Gastroesophageal sphincter (tissue), 4 donors: ENCODE data around the gene NINL. TPM values are rescaled to one million over a fixed set of nuclear protein-coding genes. Genes with fewer than 3 reads are reported as not detected.

Experiments used
- ATAC-seq: fragments of 150-250 bp; one replicate; pipeline ENCODE4 v1.9.1; 2016; ENCODE audit warnings: mild to moderate bottlenecking, moderate library complexity
- H3K27ac ChIP-seq, 4 donors: fragments of 200-600 bp; sonication (generic) in 3 of 4; 1 replicate in 3 of 4; 2 replicates in 1 of 4; pipeline ENCODE4 v1.5.1; 2016 to 2019
- H3K27me3 ChIP-seq: fragments of 200-600 bp; sonication (generic); one replicate; pipeline ENCODE4 v1.5.1; 2019
- H3K36me3 ChIP-seq, 2 donors: fragments of 200-600 bp; sonication (generic); one replicate each; pipeline ENCODE4 v1.5.1; 2019; ENCODE audit warnings: control low read depth in 1 of 2
- H3K4me1 ChIP-seq, 3 donors: fragments of 200-600 bp; sonication (generic); 1 replicate in 2 of 3; 2 replicates in 1 of 3; pipeline ENCODE4 v1.5.1; 2016 to 2019; ENCODE audit warnings: control low read depth in 2 of 3
- H3K4me3 ChIP-seq, 2 donors: fragments of 200-600 bp; sonication (generic); one replicate each; pipeline ENCODE4 v1.5.1; 2019; ENCODE audit warnings: mild to moderate bottlenecking in 1 of 2, moderate library complexity in 1 of 2
- H3K9me3 ChIP-seq, 3 donors: fragments of 200-600 bp; sonication (generic); one replicate each; pipeline ENCODE4 v1.5.1; 2017 to 2019; ENCODE audit warnings: control low read depth in 2 of 3
- EP300 ChIP-seq: sonication (generic); formaldehyde crosslinking; IDR thresholded peaks from one replicate; pipeline ENCODE4 v1.6.1; 2017; ENCODE audit warnings: antibody characterized with exemption, mild to moderate bottlenecking
- POLR2A ChIP-seq, 2 donors: fragments of 450-650 bp; IDR thresholded peaks; one replicate each; pipeline ENCODE4 v1.6.1; 2017; ENCODE audit warnings: antibody characterized with exemption in 2 of 2, mild to moderate bottlenecking in 2 of 2, moderate library complexity in 1 of 2
- POLR2AphosphoS5 ChIP-seq: sonication (generic); formaldehyde crosslinking; IDR thresholded peaks from one replicate; pipeline ENCODE4 v1.6.1; 2017; ENCODE audit warnings: antibody characterized with exemption
- WGBS, 2 donors: methylation state at CpG; one replicate each; pipeline ENCODE4 v1.1.5; 2018; ENCODE audit warnings: low coverage in 1 of 2; 5-methylcytosine and 5-hydroxymethylcytosine counted together
- total RNA-seq, 4 donors: library from RNA; depleted of rRNA; stranded (reverse); fragments of >200 nt; gene quantifications; one replicate each; pipeline ENCODE4 v1.1.0, GENCODE V29; 2016
- TF ChIP-seq, protein P1 (sequence below), 4 experiments: fragments of 200-600 bp in 2 of 4; fragments of 450-650 bp in 2 of 4; sonication (generic) in 1 of 4; IDR thresholded peaks; one replicate each; pipeline ENCODE4 v1.5.1; 2017 to 2019; ENCODE audit warnings: antibody characterized with exemption in 4 of 4, mild to moderate bottlenecking in 2 of 4, moderate library complexity in 2 of 4

The NINL gene
- total RNA-seq, 4 donors from 2014 or later = 4.2 to 7.5 (median 5.8) TPM

DNA sequence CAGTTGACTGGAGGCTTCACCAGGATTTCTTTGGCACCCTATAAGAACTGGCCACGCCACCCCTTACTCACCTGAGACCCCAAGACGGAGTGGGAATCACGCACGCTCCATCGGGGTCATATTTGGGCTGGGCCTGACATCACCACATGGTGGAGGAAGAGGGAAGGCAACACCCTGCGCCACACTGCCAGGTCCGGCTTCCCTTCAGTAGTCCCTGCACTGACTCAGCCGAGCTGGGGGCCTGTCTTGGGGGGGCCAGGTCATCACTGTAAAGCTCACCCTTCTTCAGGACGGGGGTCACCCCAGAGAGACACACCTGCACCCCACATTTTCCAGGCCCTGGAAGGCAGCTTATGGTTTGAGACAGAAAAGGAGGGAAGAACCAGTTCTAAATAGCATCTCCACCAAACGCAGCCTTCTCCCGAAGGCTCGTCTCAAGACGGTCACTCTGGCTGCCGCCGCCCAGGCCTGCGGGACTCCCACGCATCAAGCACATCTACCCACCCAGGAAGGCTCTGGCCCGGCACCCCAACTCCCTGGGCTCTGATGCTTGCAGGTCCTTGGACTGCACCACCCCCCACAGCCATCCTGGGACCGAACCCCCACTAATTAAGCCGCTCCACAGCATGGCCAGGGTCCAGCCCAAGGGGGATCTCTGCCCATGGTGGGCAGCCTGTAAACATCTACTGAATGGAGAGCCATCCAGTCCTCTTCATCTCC is 126.1 kb downstream of the NINL start:
- TF ChIP-seq POLR2AphosphoS5 = no peak
- peaks cover 0 to 54% of the 10 kb centered on the region in 2 donors for H3K36me3 ChIP-seq

DNA sequence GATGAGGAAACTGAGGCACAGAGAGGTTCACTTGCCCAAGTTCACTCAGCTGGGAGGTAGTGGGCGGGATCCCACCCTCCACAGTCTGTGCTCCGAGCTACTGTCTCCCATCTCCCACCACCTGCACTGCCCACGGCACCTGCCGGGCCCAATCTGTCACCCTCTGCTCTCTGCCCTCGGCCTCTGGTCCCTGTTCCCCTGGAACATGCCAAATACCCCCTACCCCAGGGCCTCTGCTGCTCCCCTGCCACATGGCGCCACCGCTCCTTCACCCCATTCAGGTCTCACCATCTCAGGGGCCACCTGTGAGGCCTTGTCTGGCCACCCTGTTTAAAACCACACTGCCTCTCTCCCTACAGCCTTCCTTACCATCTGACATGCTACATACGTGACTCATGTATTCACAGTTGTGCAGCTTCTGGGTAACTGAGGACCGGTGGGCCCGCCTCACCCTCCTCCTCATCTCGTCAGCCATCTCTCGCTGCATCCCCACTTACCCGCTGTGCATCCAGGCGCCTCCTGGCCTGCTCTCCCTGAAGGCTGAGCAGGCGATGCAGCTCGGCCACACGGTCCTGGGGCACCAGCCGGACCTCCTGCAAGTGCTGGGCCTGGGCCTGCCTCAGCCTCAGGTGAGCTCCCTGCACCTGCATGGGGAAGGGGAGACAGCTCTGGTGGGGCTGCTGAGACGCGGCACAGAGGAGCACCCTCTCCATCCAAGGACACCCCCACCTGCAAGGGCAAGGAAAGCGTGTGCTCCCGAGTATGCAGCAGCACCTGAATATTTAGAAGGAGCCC is 127.2 kb downstream of the NINL start:
- no peak for ATAC-seq
- TF ChIP-seq POLR2AphosphoS5 = no peak
- TF ChIP-seq, protein P1, sequence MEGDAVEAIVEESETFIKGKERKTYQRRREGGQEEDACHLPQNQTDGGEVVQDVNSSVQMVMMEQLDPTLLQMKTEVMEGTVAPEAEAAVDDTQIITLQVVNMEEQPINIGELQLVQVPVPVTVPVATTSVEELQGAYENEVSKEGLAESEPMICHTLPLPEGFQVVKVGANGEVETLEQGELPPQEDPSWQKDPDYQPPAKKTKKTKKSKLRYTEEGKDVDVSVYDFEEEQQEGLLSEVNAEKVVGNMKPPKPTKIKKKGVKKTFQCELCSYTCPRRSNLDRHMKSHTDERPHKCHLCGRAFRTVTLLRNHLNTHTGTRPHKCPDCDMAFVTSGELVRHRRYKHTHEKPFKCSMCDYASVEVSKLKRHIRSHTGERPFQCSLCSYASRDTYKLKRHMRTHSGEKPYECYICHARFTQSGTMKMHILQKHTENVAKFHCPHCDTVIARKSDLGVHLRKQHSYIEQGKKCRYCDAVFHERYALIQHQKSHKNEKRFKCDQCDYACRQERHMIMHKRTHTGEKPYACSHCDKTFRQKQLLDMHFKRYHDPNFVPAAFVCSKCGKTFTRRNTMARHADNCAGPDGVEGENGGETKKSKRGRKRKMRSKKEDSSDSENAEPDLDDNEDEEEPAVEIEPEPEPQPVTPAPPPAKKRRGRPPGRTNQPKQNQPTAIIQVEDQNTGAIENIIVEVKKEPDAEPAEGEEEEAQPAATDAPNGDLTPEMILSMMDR (IDR thresholded peaks at IDR 0.05) = no peak
- no peak for TF ChIP-seq EP300
- no peak for TF ChIP-seq POLR2A (IDR thresholded peaks at IDR 0.05)
- Histone ChIP-seq H3K9me3 (no peaks in the 10 kb centered on the region), H3K27me3 (no peaks in the 10 kb centered on the region), H3K4me3 (no peak overlapping the region), H3K36me3 (peaks cover 0 to 63% of the 10 kb centered on the region in 2 donors), H3K4me1 (no peaks in the 10 kb centered on the region), H3K27ac (no peak overlapping the region)
- WGBS, 2 donors = 86 to 90% methylated on average over 7 to 8 of the region's 22 CpGs

More for the DNA sequence above, 126.1 kb downstream of the NINL start:
- no peak overlapping the region for H3K27ac ChIP-seq
- no peaks in the 10 kb centered on the region for H3K9me3 ChIP-seq
- no peaks in the 10 kb centered on the region for H3K4me1 ChIP-seq
- H3K4me3 ChIP-seq = no peak overlapping the region
- no peak for ATAC-seq
- 50 to 94% methylated on average over 2 of the region's 20 CpGs for WGBS, 2 donors
- no peaks in the 10 kb centered on the region for H3K27me3 ChIP-seq

DNA sequence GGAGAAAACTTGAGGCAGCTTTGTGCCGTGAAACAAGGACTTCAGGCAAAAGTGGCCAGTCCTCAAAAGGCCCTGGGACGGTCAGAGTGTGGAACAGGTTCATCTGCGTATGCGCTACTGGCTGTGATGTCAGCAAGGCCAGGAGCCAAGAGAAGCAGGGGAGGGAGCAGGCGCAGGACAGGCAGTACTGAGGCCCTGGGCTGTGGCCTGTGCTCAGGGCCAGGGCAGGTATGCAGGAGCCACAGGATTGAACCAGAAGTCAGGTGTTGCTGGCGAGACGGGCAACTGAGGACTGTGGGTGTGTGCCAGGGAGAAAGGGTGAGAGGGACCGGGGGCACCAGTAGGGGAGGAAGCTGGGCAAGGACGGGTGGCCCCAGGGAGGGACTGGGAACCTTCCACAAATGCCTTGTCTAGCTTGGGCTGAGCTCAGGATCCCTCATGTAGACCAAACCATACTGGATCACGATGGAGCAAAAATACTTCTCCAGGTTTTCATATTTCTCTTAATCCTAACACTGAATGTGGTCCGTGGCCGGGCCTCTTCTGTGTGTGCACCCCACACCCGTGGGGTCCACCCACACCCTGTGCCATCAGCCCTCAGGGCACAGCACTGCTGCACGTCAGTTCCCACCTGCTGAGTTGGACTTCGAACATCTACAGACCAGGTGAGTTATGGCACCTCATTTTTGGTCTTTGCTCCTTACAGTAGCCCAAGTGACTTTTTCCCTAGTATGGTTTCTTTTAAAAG is 131.0 kb downstream of the NINL start:
- peaks cover 0 to 55% of the 10 kb centered on the region in 2 donors for H3K36me3 ChIP-seq
- no peak overlapping the region for H3K4me3 ChIP-seq
- H3K27ac ChIP-seq = no peak overlapping the region
- ATAC-seq = no peak
- H3K4me1 ChIP-seq = no peaks in the 10 kb centered on the region
- no peak for TF ChIP-seq POLR2A (IDR thresholded peaks at IDR 0.05)
- TF ChIP-seq, protein P1 (IDR thresholded peaks at IDR 0.05) = no peak
- no peak for TF ChIP-seq EP300
- no peak for TF ChIP-seq POLR2AphosphoS5
- H3K9me3 ChIP-seq = no peaks in the 10 kb centered on the region
- no peaks in the 10 kb centered on the region for H3K27me3 ChIP-seq
- 93 to 97% methylated on average over 10 to 13 of the region's 15 CpGs for WGBS, 2 donors

DNA sequence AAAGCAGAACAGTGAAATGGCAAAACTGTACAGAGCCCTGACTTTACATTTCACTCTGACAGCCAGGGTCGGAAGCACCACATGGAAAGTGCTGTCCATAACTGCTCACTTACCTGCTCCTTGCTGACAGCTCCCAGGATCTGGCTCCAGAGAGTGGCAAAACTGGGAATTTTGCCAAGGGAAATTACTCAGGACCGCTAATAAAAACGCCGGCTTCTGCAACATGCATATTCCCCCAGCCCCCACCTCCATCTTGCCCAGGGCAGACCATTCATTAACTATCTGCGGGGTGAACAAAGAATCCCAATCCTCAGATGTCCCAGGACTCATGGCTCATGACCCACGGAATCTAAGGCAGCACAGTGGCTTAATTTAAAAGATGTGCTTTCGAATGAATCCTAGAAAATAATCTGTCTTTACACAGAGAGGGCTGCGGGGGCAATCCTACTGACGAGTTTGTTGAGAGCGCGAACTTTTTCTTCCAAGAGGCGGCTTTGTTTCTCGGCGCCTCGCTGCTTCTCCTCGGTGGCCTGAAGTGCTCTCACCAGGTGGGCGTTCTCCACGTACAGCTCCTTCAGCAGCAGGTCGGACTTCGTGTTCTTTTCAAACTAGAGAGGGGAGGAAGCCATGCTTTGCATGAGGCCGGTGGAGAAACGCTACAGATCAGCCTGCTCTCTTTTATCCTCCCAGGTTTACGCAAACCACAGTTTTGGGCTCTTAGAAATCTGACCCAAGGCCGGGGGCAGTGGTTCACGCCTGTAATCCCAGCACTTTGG is 132.1 kb downstream of the NINL start:
- H3K27me3 ChIP-seq = no peaks in the 10 kb centered on the region
- no peak overlapping the region for H3K4me3 ChIP-seq
- TF ChIP-seq, protein P1 (IDR thresholded peaks at IDR 0.05) = no peak
- no peak for TF ChIP-seq EP300
- TF ChIP-seq POLR2AphosphoS5 = no peak
- TF ChIP-seq POLR2A (IDR thresholded peaks at IDR 0.05) = no peak
- no peak overlapping the region for H3K27ac ChIP-seq
- H3K9me3 ChIP-seq = no peaks in the 10 kb centered on the region
- 58 to 75% methylated on average over 14 to 18 of the region's 25 CpGs for WGBS, 2 donors
- no peak for ATAC-seq
- H3K4me1 ChIP-seq = no peaks in the 10 kb centered on the region
- peaks cover 0 to 48% of the 10 kb centered on the region in 2 donors for H3K36me3 ChIP-seq

DNA sequence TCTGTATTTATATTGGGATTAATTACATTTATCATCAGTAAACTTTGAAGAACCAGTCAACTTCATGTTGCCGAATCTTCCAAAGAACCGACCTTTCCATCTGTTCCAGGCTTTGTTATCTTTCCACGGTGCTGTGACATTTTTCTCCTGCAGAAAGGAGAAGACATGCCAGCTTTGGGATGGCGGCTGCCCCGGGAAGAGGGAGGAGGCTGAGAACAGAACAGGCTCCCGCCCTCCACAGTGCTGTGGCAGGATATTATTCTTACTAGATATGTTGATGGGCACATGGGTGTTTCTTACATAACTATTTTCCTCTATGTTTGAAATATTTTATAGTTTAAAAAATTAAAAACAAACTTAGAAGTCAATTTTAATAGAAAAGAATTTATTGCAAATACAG is 133.0 kb downstream of the NINL start:
- 72 to 82% methylated on average over 5 of the region's 6 CpGs for WGBS, 2 donors
- no peaks in the 10 kb centered on the region for H3K27me3 ChIP-seq
- H3K27ac ChIP-seq = no peak overlapping the region
- ATAC-seq = no peak
- TF ChIP-seq POLR2A (IDR thresholded peaks at IDR 0.05) = no peak
- TF ChIP-seq POLR2AphosphoS5 = no peak
- TF ChIP-seq, protein P1 (IDR thresholded peaks at IDR 0.05) = no peak
- TF ChIP-seq EP300 = no peak
- no peak overlapping the region for H3K4me3 ChIP-seq
- no peaks in the 10 kb centered on the region for H3K4me1 ChIP-seq
- no peaks in the 10 kb centered on the region for H3K9me3 ChIP-seq
- H3K36me3 ChIP-seq = peaks cover 0 to 42% of the 10 kb centered on the region in 2 donors
